GM21528 (cell line): ENCODE data around the gene SYNDIG1.

Experiments
- ATAC-seq: cut with Tn5 transposase; IDR thresholded peaks from one replicate; pipeline ENCODE4 v1.9.1; 2021; ENCODE audit warnings: mild to moderate bottlenecking, moderate library complexity; ENCODE audit not compliant: unreplicated experiment, low FRiP score

The SYNDIG1 gene

DNA sequence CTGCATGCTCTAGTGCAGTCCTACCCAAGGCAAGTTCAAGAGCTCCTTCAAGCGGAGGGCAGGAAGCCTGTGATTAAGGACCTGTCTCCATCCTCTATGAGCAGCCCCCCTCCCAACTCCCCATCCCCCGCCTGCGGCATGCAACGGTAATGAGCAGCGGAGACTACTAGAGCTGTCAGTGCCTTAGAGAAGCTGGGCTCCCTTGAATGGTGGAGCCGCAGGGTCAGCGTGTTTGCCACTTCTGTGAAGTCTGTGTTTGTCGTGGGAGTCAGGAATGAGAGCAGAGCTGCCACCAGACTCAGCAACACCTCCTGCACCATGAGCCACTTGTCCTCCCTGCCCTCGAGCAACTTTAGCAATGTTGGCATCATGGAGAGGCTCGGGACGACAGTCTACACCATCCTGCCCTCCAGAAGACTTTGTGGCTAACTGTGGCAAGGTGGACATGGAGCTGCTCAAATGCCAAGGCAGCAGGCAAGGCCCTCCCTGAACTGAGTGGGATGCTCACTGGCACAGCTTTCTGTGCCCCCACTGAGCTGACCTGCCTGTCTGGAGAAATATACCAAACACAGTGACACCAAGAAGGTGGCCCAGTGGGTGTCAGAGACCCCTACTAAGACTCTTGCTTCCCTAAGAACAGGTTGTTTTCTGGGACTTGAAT, 23.8 kb upstream of the SYNDIG1 start:
- no peak for ATAC-seq

GRCh38 chr20:24446811-24447210, 22.6 kb upstream of the SYNDIG1 start:
- no peak for ATAC-seq

DNA sequence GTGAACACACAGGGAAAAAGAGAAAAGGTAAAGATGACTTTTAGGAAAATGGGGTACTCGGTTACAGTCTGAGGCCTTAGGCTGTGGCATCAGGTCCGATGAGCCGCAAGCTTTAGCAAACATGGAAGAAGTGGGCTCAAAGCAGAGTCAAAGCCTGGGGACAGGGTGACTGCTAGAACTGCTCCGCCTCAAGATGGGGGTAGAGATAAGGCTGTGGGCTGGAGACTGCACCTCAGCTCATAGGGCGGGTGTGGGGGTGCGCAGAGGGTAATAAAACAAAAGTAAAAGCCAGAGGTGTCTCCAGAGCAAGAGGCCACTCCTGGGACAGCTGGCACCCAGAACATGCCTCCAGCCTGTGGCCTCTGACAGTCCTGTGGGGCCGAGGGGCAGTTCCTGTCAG, 21.3 kb upstream of the SYNDIG1 start:
- ATAC-seq, result no peak

DNA sequence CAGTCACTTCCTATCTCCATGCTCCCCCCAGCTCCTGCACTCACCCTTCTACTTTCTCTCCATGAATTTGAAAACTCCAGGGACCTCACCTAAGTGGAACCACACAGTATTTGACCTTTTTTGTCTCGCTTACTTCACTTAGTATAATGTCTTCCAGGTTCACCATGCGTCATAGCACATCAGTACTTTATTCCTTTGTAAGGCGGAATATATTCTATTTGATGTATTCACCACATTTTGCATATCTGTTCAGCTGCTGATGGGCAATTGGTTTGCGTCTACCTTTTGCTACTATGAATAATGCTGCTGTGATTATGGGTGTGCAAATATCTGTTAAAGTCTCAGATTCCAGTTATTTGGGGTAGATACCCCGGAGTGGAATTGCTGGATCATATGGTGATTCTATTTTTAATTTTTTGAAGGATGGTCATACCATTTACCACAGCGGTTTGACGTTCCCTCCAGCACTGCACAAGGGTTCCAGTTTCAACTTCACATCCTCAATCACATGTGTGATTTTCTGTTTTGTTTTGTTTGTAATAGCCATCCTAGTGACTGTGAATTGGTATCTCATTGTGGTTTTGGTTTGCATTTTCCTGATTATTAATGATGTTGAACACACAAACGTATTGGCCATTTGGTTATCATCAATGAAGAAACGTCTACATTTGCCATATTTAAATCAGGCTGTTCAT, 20.3 kb upstream of the SYNDIG1 start:
- ATAC-seq, result no peak

- ATAC-seq, result no peak
These were observed 19.3 kb upstream of the SYNDIG1 start for GRCh38 chr20:24450177-24450576.

DNA sequence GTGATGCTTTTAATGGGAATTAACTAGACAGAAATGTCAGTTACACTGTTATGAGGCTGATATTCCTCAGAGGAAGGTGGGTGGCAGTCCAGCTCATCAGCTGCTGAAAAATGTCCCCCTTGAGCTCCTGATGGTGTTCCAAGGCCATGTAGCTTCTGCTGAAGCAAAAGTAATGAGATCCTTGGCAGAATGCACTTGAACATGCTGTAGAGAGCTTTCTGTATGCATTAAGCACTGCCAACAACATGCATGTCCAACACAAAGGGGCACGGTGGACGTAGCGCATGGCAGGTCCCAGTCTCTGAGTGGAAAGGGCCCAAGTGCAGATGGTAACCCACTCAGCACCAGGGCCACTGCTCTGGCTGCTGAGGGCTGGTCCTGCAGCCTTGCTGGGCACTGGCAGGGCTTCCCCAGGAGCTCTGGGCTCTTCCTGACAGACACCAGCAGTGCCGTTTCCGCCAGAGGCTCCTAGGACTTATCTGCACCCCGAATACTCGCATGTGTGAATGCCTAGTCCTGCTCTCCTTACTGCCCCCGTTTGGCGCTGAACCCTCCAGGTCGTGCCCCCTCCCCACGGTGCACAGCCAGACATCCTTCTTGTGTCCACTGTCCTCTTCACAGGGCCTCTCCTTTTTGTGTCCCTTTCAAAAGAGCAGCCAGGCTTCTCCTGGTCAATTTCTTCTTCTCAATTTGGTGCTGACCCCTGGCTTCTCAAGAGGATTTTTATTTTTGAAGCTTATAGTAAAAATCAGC, 18.6 kb upstream of the SYNDIG1 start:
- no peak for ATAC-seq

DNA sequence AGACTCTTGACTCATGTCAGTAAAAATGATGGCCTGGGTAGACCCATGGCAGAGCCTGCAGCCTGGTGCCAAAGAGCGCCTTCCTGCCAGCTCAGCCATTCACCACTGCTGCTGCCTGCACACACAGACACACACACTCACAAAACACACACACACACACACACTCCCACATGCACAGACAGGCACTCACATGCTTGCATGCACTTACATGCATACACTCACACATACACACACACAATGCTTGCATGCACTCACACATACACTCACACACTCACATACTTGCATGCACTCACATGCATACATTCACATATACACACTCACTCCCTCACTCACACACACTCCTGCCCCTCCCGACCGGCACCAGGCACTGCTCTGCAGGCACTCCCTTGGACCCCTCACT, 18.0 kb upstream of the SYNDIG1 start:
- no peak for ATAC-seq

DNA sequence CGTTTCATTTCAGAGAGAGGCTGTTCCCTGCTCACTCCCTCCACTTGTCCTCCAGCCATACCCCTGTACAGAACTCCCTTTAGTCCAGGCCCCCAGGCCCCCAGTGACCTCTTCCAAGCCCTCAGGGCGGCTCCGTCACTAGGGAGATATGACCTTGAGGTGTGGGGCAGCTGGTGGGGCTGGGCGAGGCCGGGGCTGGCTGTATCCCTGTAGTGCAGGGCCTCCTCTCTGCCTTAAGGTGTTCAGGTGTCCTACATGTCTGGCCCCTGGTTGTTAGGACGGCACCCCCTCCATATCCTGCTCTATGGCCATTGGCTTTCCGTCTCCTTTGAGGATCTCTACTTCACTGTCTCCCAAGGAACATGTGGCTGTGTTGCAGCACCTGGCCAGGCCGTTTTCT, 17.4 kb upstream of the SYNDIG1 start:
- no peak for ATAC-seq

DNA sequence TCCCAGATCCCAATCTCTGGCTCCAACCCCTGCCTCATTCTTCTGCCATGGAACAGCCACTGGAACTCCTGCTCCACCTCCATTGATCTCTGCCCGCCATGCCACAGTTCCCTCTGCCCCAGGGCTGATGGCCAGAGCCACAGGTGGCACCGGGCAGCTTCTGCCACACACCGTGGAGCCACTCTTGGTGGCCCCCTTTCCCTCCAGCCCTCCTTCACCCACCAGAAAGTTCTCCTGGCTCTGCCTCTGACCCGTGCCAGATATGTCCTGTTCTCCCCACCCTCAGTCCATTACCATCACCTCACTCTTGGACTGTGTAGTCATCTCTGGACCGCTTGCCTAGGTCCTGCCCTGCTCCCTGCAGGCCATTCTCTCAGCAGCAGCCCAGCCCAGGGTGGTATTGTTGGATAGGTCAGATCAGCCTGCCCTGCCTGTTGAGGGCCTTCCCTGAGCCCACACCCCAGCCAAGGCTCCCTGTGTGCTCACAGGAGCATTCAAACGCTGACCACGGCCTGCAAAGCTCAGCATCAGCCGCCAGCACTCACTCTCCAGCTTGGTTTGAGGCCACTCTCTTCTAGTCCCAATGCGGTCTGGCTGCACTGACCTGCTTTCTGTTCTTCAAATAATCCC, 16.8 kb upstream of the SYNDIG1 start:
- no peak for ATAC-seq

- no peak for ATAC-seq
These were observed 15.6 kb upstream of the SYNDIG1 start for GRCh38 chr20:24453869-24454268.

- ATAC-seq, result no peak
These were observed 14.3 kb upstream of the SYNDIG1 start for GRCh38 chr20:24455081-24455480.

DNA sequence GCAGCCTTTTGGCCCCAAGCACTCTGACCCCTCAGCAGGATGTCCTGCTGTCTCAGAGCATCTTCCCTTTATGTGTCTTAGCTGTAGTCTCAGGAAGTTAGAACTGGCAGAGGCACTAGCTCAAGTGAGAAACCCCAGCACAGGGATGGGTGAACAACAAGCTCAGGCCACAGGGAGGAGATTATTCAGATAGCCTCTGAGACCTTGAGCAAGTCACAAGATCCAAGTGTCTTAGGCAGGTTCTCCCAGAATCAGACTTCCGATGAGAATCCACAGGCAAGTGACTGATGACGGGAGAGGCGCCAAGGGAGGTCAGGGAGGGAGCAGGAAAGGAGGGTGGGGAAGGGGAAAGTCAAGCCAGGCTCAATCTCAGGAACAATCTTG, 13.0 kb upstream of the SYNDIG1 start:
- ATAC-seq, result no peak

DNA sequence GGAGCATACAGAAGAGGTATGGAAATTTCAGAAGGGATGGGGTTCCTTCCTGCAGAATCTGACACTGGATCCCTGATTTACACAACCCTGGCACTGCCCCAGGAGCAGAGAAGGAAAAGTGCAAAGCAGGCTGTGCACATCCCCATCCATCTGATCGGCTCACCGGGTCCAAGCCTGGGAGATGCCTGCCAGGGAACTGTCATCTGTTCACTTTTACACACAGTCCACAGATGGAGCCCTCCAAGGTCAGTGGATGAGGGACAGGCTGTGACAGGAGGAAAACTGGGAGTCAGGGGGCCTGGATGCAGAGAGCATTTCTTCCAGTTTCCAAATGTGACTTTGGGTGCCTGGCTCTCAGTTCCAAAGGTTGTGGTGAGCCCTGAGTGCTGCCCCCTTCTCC, 11.0 kb upstream of the SYNDIG1 start:
- ATAC-seq, result no peak

DNA sequence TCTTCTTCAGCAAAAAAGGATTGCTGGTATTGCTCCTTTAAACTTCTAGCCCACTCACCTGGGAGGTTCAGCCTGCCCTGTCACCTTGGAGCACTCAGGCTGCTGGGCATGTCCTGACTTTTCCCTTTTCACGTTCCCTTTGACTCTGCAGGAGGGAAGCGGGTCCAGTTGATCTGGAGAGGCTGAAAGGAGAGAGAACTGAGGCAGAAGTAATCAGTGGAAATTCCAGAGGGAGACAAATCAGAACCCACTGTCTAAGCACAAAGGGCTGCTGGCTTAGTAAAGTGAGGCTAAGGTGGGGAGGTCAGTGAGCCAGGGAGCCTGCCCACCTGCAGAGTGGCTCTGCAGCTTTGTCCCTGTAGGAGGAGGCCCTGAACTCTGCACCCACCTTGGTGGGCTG, 9.7 kb upstream of the SYNDIG1 start:
- no peak for ATAC-seq

GRCh38 chr20:24460712-24461111, 8.7 kb upstream of the SYNDIG1 start:
- no peak for ATAC-seq

- ATAC-seq, result no peak
These were observed 7.6 kb upstream of the SYNDIG1 start for GRCh38 chr20:24461848-24462247.

GRCh38 chr20:24462460-24463010, 6.9 kb upstream of the SYNDIG1 start:
- ATAC-seq, result no peak

DNA sequence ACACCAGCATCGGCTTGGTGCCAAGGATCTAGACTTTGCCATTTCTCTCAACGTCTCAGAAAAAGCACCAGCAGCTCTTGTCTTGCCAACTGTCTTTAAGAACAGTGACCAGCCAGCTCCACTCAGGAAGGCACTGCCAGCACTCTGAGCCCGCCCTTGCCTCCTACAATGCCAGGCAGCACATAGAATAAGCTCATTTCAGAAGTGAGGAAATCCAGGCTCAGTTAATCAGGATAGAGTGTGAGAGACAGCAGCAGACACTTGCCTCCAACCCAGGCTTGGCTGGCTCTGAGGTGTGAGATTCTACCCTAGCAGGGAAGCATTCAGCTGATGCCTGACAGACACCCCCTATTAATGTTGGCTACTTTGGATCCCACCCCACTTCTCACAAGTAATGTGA, 4.3 kb upstream of the SYNDIG1 start:
- ATAC-seq, result no peak

DNA sequence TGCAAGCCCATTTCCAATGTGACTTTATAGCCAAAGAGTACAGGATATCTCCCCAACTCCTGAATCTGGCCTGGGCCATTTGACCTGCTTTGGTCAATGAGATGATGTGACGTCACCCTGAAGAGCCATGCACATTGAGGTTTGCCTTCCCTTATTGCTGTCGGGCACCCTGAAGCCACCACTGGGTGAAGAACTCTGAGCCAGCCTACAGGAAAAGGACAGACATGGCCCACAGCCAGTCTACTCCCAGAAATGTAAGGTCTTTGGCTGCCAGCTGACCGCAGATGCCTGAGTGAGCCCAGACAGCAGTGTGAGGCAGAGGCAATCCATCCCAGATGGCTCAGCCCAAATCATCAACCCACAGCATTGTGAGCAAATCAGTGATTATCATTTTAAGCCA, 3.7 kb upstream of the SYNDIG1 start:
- ATAC-seq, result no peak

DNA sequence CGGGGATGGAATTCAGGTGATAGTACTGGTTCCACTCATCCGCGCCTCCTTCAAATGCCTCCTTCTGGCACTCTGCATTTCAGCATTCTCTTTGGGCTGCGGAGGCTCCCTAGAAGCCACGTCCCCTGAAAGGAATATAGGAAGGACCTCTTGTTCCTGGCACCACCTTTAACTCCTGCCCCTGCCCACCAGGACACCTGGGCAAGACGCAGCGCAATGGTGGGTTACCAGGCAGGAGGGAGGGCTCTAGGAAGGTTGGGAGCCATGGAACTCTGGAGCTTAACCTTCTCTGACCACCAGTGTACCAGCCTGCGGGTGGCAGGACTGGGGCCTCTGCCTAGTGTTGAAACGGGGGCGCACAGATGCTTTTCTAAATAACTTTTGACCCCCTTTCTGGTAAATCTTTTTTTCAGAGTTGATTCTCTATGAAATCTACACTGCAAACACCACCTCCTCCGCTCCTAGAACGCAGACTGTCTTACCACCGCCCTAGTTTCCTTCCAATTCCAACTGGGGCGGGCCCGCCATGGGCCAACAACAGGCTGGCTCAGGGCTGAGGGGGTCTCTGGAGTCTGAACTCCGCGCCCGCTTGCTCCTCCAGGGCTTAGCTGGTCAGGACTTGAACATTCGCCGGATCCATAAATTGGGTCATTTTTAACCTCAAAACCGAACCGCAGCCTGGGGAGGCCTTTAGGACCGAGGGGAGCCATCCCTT, 871 bp upstream of the SYNDIG1 start:
- no peak for ATAC-seq
